Activated T-cell treated with anti-CD3 and anti-CD28 coated beads, Interleukin-2, amount 50 U/mL, for 72 hours (primary cell): ENCODE data around the gene SMC6. TPM values are rescaled to one million over a fixed set of nuclear protein-coding genes. Genes with fewer than 3 reads are reported as not detected.

Experiments used
- ATAC-seq, 2 donors: fragments of 150-1000 bp; cut with Tn5 transposase; replicated peaks in 1 of 2; 2 replicates each; pipeline ENCODE4 v1.10.0; 2021; ENCODE audit warnings: moderate library complexity in 2 of 2, mild to moderate bottlenecking in 1 of 2
- DNase-seq, 2 donors: peaks; one replicate each; pipeline ENCODE4 v3.0.0; 2021 to 2022; ENCODE audit warnings: mixed read lengths in 1 of 2
- H3K27ac Mint-ChIP-seq: one replicate; pipeline ENCODE4 v1.8.0; 2022; ENCODE audit warnings: mild to moderate bottlenecking, moderate library complexity, mixed read lengths
- H3K27me3 Mint-ChIP-seq: one replicate; pipeline ENCODE4 v1.8.0; 2022; ENCODE audit warnings: low read depth, mixed read lengths
- H3K36me3 Mint-ChIP-seq, 2 donors: one replicate each; pipeline ENCODE4 v1.8.0; 2022; ENCODE audit warnings: mixed read lengths in 2 of 2, mild to moderate bottlenecking in 1 of 2; ENCODE audit not compliant: insufficient read depth in 2 of 2
- H3K4me1 Mint-ChIP-seq: one replicate; pipeline ENCODE4 v1.8.0; 2022; ENCODE audit warnings: low read depth, mixed read lengths
- H3K4me3 Mint-ChIP-seq, 2 donors: one replicate each; pipeline ENCODE4 v1.8.0; 2022; ENCODE audit warnings: mild to moderate bottlenecking in 2 of 2, mixed read lengths in 2 of 2, moderate library complexity in 2 of 2
- H3K9me3 Mint-ChIP-seq, 2 donors: one replicate each; pipeline ENCODE4 v1.8.0; 2022; ENCODE audit warnings: mixed read lengths in 2 of 2
- total RNA-seq, 2 donors: library from RNA; stranded (reverse); gene quantifications; one replicate each; pipeline ENCODE4 v1.2.3, GENCODE V29; 2022

Gene SMC6
- total RNA-seq, 2 donors from 2014 or later, result 25.1 to 31.0 TPM

DNA sequence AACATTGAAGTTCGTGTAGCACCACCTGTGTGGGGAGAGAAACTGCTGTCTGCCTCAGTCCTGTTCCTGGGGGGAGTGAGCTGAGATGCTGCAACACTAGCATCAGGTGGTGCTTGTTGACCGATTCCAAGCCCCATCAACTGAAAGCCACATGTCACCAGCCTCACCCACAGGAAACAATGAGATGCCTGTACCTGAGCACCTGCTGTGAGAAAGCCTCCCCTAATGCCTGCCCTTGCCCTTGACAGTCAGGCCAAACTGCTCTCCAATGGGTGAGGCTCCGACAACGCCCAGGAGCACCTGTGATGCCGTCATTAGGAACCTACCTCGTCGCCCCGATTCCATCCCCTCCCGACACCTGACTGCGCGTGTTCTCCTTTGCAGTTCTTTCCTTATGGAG is 104.6 kb downstream of the SMC6 start:
- no peaks in the 10 kb centered on the region for H3K9me3 Mint-ChIP-seq
- no peak overlapping the region for H3K27ac Mint-ChIP-seq

DNA sequence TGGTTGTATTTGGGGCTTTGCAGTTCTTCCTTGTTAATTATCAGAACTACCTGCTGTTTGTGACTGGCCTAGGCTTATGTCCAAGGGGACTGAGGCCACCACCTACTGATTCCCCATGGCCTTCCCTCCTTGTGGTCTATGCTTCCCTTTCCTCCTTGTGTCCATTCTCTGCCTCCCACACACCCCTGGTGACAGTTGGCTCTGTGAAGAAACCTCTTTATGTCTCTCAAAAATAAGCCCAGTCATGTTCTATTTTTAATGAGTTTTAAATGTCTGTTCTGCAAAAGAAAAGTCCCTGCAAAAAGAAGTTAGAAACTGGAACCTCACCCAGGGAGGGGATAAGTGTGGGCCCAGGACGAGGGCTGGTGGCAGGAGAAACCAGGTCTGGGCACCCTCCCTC is 105.0 kb downstream of the SMC6 start:
- Mint-ChIP-seq H3K4me1 (peaks cover 11% of the 10 kb centered on the region), H3K27ac (no peak overlapping the region), H3K27me3 (no peaks in the 10 kb centered on the region), H3K4me3 (no peak overlapping the region), H3K36me3 (no peaks in the 10 kb centered on the region), H3K9me3 (no peaks in the 10 kb centered on the region)
- DNase-seq, result no peak
- no peak for ATAC-seq

More for the DNA sequence above, 104.6 kb downstream of the SMC6 start:
- DNase-seq (no peak), ATAC-seq (no peak)
- Mint-ChIP-seq H3K4me3 (no peak overlapping the region), H3K27me3 (no peaks in the 10 kb centered on the region), H3K36me3 (no peaks in the 10 kb centered on the region), H3K4me1 (peaks cover 11% of the 10 kb centered on the region)

DNA sequence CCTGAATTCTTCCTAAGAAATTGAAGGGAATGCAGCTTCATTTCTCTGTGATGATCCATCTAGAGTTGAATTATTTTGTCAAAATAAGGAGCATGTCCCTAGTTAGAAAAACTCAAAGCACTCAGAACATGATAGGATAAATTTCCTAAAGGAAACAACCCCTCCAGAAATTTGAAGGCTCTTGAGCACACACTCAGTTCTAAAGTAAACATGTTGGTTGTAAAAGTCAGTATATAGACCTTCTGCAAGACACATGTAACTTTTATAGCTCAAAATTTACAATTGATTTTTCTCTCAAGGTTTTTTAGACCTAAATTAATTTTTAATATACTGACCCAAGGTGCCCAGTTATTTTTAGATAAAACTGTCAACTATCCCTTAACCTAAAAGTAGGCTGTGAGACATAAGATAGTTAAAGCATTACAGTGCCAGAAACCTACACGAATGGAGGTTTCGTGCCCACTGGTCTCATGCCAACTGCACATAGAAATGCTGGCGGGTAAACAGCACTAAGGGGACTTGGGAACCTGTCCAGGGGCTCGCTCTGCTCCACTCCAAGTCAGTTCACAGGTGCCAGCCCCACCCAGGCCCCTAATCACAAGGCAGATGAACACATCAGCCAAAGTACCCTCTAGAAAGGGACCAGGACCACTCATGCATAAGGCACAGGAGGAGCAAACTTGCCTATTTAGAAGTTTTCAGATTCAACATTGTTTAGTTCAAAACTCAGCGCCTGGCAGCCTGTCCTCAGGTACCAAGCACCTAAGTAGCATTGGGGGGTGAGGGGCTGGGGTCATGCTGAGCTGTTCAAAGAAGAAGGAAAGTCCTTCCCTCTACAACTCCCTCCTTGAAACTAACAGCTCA is 106.5 kb downstream of the SMC6 start:
- ATAC-seq (no peak), DNase-seq (no peak)
- Mint-ChIP-seq H3K27me3 (no peaks in the 10 kb centered on the region), H3K9me3 (no peaks in the 10 kb centered on the region), H3K4me1 (peaks cover 22% of the 10 kb centered on the region), H3K4me3 (no peak overlapping the region), H3K27ac (no peak overlapping the region), H3K36me3 (no peaks in the 10 kb centered on the region)

DNA sequence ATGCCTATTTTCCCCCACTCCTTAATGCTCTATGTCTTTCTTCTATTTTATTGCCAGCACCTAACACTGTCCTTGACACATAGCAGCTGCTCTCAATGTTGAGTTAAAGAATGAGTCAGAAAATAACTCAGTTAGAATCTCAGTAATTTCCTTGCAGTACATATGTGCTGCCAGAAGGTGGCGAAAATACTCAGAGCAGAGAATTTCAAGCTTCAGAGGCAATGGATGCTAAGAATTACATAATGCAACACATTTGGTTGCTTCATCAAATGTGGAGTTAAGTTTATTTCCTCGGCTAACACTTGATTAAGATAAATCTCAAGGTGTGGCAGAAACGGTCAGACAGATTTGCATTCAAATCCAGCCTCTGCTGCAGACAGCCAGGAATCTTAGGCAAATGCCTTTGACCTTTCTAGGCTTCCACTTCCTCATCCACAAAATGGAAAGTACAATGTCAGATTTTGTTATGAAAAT is 107.5 kb downstream of the SMC6 start:
- no peak overlapping the region for H3K27ac Mint-ChIP-seq
- no peak overlapping the region for H3K4me3 Mint-ChIP-seq
- ATAC-seq, result peak; percentile 71 to 76
- peaks cover 22% of the 10 kb centered on the region for H3K4me1 Mint-ChIP-seq
- H3K36me3 Mint-ChIP-seq, result no peaks in the 10 kb centered on the region
- no peaks in the 10 kb centered on the region for H3K9me3 Mint-ChIP-seq
- peaks cover 5% of the 10 kb centered on the region for H3K27me3 Mint-ChIP-seq
- DNase-seq, result peak; percentile 51 to 63

DNA sequence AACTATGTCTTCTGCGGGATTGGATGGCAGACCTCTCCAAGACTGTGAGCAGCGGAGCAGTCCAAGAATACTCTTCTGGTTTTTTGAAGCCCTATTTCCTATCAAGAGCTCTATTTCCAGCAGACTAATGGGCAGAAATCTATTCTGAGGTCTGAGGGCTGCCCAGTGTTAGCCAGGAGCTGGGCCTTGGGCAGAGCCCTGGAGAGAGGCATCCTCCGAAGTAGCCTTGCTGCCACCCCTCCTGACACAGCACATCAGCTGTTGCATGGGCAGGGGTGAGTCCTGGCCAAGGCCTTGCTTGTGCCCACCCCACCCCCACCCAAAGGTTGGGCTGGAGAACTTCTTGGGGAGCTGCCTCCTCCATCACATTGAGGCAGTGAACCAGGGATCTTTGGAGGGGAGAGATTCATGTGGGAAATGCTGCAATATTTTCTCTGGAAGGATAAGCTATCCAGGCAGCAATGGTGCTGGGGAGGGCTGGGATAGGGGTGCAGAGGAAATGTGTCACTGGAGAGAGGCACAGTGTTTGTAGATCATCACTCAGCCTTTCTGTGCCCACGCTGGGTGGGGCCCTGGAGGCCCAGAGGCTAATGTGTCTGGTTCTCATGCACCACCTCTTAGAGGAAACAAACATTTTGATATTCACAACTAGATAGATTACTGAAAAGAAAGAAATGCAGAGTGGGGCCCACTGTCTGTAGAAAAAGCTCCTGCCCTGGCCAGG is 108.5 kb downstream of the SMC6 start:
- Mint-ChIP-seq H3K4me1 (peaks cover 22% of the 10 kb centered on the region), H3K4me3 (no peak overlapping the region), H3K27ac (no peak overlapping the region), H3K27me3 (peaks cover 5% of the 10 kb centered on the region), H3K36me3 (no peaks in the 10 kb centered on the region), H3K9me3 (no peaks in the 10 kb centered on the region)
- no peak for DNase-seq
- ATAC-seq, result no peak

DNA sequence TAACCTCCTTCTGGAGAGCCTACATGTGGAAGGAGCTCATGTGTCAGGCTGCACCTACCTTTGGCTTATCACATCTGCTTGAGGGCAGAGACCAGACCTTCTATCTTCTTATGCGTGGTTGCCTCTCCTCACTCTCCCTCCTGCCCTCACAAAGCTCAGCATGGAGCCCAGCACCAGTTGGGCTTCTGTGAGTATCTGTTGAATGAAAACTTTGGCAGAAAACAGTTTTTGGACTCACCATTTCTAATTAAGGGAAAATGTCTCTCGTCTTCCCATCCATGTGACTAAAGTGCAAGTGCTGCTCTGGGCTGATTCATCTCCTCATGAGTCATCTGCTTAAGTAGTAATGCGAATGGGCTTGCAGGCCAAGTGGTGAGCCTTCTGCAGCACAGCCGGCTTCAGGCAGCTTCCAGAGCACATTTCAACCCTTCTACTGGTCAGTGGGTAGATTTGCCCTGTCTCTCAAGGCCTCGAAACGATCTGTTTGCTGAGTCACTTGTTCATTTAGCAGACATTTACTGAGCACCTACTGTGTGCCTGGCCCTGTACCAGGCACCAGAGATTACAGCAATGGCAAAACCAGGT is 110.5 kb downstream of the SMC6 start:
- ATAC-seq, result peak; percentile 85 to 86
- peaks cover 5% of the 10 kb centered on the region for H3K27me3 Mint-ChIP-seq
- no peaks in the 10 kb centered on the region for H3K9me3 Mint-ChIP-seq
- H3K27ac Mint-ChIP-seq, result peak overlapping the region; percentile 43
- no peaks in the 10 kb centered on the region for H3K36me3 Mint-ChIP-seq
- H3K4me1 Mint-ChIP-seq, result peaks cover 22% of the 10 kb centered on the region
- peak overlapping the region in 1 of 2 donors; percentile 56 for H3K4me3 Mint-ChIP-seq
- DNase-seq, result peak; percentile 17 to 45

DNA sequence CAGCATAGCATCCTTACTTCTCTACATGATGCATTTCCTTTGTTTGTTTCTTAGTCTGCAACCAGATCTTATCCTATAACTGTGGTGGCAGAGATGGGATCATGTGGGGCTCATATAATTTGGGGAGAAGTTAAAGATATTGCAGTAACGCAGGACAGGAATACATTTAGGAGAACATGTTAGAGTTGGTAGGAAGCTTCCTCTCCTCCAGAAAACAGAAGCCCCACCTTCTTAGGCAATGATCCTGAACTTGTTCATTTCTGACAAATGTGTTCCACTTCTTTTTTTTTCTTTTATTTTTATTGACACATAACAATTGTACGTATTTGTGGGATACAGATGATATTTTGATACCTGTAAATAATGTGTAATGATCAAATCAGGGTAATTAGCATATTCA is 113.2 kb downstream of the SMC6 start:
- no peaks in the 10 kb centered on the region for H3K36me3 Mint-ChIP-seq
- DNase-seq, result no peak
- no peak for ATAC-seq
- peaks cover 5% of the 10 kb centered on the region for H3K27me3 Mint-ChIP-seq
- no peak overlapping the region for H3K27ac Mint-ChIP-seq
- H3K4me1 Mint-ChIP-seq, result peaks cover 13% of the 10 kb centered on the region
- no peaks in the 10 kb centered on the region for H3K9me3 Mint-ChIP-seq
- H3K4me3 Mint-ChIP-seq, result no peak overlapping the region

DNA sequence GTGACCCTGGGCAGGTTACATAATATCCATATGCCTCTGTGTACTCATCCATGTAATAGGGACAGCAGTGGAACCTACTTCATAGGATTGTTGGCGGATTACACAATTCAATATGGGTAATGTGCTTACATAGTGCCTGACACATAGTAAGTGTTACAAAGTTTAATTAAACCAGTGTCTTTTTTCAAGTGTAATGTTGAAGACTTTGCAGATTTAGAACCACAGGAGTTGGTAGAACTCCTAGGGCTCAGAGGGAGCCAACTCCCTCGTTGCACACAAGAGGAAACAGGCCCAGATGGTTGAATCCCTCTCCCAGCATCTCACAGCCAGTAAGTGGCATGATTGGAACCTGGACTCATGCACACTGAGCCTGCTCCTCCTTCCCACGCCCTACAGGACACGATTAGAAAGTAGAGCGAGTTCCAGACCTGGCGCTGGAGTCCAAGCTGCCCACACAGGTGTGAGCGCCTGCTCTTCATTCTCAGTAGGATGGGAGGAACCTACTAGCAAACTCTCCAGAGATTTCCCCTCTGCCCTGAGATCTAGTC is 115.3 kb downstream of the SMC6 start:
- Mint-ChIP-seq H3K4me3 (no peak overlapping the region), H3K27ac (no peak overlapping the region), H3K27me3 (peaks cover 5% of the 10 kb centered on the region), H3K9me3 (no peaks in the 10 kb centered on the region), H3K4me1 (peaks cover 7% of the 10 kb centered on the region), H3K36me3 (no peaks in the 10 kb centered on the region)
- ATAC-seq (no peak), DNase-seq (no peak)

DNA sequence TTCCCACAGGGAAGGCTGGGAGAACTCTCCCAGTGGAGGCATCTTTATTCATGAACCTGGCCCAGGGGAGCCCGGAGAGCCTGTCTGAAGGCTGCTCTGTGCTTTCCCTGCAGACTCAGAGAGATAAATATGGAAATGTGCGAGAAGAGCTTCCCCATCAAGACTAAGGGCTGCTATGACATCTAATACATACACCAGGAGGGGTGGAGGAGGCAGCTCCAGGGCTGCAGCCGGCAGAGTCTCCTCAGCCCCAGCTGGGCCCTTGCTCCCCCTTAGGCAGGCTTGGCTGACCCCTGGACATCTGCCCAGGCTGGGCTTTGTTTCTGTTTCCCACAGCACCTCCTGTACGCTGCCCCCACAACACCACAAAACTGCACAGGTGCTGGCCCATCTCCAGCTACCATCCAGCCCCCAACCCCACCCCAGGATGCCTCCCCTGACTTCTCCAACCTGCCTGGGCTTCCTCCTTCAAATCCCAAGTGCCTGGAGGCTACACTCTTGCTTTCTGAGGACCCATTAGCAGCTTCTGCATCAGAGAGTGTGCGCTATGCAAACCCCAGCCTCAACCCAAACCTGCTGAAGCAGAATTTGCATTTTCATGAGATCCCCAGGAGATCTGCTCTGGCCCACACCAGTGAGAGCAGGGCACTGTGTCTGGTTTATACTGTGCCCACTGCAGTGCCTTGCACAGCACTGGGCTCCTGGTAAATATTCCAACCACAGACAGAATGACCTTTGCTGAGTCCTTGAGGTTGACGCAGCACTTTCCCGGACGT is 116.3 kb downstream of the SMC6 start:
- Mint-ChIP-seq H3K27me3 (peaks cover 5% of the 10 kb centered on the region), H3K36me3 (no peaks in the 10 kb centered on the region), H3K4me3 (no peak overlapping the region), H3K27ac (no peak overlapping the region), H3K4me1 (no peaks in the 10 kb centered on the region), H3K9me3 (no peaks in the 10 kb centered on the region)
- no peak for DNase-seq
- ATAC-seq, result no peak

DNA sequence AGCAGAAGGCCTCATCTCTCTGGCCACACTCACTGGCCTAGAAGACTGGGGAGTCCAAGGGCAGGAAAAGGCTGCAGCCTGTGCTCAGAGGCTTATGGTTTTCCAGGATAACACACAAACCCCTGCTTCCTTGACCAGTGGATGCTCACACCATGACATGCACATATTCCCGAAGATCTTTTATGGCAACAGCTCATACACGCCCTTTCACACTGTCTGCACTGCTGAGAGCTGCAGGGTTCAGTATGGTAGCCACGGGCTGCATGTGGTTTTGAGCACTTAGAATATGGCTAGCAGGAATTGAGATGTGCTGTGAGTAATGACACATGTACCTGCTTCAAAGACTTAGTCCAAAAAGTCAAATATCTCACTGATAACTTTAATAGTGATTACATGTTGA is 117.4 kb downstream of the SMC6 start:
- Mint-ChIP-seq H3K4me3 (no peak overlapping the region), H3K4me1 (no peaks in the 10 kb centered on the region), H3K36me3 (no peaks in the 10 kb centered on the region), H3K9me3 (no peaks in the 10 kb centered on the region), H3K27ac (no peak overlapping the region), H3K27me3 (peaks cover under 1% of the 10 kb centered on the region)
- DNase-seq (no peak), ATAC-seq (no peak)

DNA sequence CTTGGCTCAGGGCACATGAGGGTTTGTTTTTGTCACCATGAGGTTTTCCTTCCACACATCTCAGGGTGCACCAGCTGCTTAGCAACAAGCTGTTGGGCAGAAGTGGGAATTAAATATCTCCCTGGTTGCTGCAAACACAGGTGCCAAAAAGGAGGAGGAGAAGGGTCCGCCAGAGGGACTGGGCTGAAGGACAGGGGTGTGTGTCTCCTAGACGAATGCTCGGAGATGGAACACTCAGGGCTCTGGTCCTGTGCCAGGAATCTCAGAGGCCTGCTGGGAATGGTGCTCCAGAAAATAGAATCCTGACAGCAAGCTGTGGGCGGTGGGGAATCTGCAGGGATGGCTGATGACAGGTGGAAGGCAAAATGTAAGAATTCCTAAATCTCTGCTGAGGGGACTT is 118.6 kb downstream of the SMC6 start:
- Mint-ChIP-seq H3K9me3 (no peaks in the 10 kb centered on the region), H3K4me3 (no peak overlapping the region), H3K27me3 (no peaks in the 10 kb centered on the region), H3K36me3 (no peaks in the 10 kb centered on the region), H3K4me1 (no peaks in the 10 kb centered on the region), H3K27ac (no peak overlapping the region)
- no peak for ATAC-seq
- DNase-seq, result no peak

DNA sequence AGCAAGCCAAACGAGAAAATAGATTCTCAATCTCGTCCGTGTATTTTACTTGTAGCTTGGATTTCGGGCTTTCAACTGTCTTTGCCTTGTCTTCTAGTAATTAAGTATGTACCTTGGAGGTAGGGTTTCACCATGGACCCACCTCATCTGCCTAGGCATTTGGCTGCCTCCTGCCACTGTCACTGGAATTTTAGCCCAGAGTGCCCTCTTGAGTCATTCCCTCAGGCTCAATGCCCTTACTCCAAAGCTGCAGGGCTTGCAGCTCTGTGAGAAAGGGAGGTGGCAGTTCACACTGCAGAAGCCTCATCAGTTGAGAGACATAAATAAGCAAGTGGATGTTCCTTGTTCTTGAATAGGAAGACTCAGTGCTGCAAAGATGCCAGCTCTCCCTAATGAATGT is 123.5 kb downstream of the SMC6 start:
- DNase-seq (no peak), ATAC-seq (no peak)
- Mint-ChIP-seq H3K4me3 (no peak overlapping the region), H3K36me3 (no peaks in the 10 kb centered on the region), H3K27ac (no peak overlapping the region), H3K4me1 (no peaks in the 10 kb centered on the region), H3K9me3 (no peaks in the 10 kb centered on the region), H3K27me3 (no peaks in the 10 kb centered on the region)
